Stimulated activated effector memory CD8-positive, alpha-beta T cell treated with anti-CD3 and anti-CD28 coated beads, Interleukin-12 subunit alpha, Interleukin-12 subunit beta, amount 100 ng/mL, for 72 hours (primary cell): Measurements from ENCODE around the gene CELSR1.
A peak's percentile ranks its signal among the peaks of the same experiment; 100 is the strongest.
"Not testable (repeated sequence)": the region's sequence is repeated elsewhere in the genome, so short reads cannot be mapped to it uniquely, and the experiment has no call there.

Experiments
- ATAC-seq: fragments of 150-1000 bp; cut with Tn5 transposase; 2 replicates; pipeline ENCODE4 v1.10.0; 2021
- DNase-seq, 2 donors: peaks; one replicate each; pipeline ENCODE4 v3.0.0; 2021 to 2022; ENCODE audit warnings: low spot score in 2 of 2
- H3K27ac Mint-ChIP-seq: one replicate; pipeline ENCODE4 v1.8.0; 2022; ENCODE audit warnings: mild to moderate bottlenecking, mixed read lengths
- H3K36me3 Mint-ChIP-seq: one replicate; pipeline ENCODE4 v1.8.0; 2022; ENCODE audit warnings: mild to moderate bottlenecking, mixed read lengths
- H3K4me1 Mint-ChIP-seq: one replicate; pipeline ENCODE4 v1.8.0; 2022; ENCODE audit warnings: mixed read lengths
- H3K4me3 Mint-ChIP-seq: one replicate; pipeline ENCODE4 v1.8.0; 2022; ENCODE audit warnings: mild to moderate bottlenecking, mixed read lengths
- H3K9me3 Mint-ChIP-seq: one replicate; pipeline ENCODE4 v1.8.0; 2022; ENCODE audit warnings: mixed read lengths

CELSR1 gene

DNA sequence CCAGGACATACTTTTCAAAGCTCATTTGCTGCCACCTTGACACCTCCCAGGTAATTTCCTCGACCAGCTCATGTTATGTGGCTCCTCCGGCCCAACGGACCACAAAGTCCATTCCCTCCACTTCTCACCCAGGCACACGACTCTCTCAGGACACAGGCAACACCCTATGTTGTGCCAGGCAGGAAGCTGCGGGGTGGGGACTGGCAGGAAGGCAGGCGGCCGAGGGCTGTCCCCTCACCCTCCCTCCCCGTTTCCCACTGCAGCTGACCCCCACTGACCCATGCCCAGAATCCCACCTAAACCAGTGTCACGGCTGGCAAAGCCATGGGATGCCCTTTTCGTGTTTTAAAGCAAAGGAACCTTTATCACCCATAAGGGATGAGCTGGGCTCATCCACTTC, 20.8 kb downstream of the CELSR1 start:
- H3K4me3 Mint-ChIP-seq = no peak overlapping the region
- DNase-seq (no peak), ATAC-seq (no peak)
- no peaks in the 10 kb centered on the region for H3K9me3 Mint-ChIP-seq
- no peaks in the 10 kb centered on the region for H3K4me1 Mint-ChIP-seq
- H3K36me3 Mint-ChIP-seq = no peaks in the 10 kb centered on the region
- no peak overlapping the region for H3K27ac Mint-ChIP-seq

DNA sequence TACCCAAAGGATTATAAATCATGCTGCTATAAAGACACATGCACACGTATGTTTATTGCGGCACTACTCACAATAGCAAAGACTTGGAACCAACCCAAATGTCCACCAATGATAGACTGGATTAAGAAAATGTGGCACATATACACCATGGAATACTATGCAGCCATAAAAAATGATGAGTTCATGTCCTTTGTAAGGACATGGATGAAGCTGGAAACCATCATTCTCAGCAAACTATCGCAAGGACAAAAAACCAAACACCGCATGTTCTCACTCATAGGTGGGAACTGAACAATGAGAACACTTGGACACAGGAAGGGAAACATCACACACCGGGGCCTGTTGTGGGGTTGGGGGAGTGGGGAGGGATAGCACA, 21.3 kb downstream of the CELSR1 start:
- not testable (repeated sequence) for H3K27ac Mint-ChIP-seq, DNase-seq, ATAC-seq, H3K4me3 Mint-ChIP-seq, H3K36me3 Mint-ChIP-seq, H3K4me1 Mint-ChIP-seq, H3K9me3 Mint-ChIP-seq

DNA sequence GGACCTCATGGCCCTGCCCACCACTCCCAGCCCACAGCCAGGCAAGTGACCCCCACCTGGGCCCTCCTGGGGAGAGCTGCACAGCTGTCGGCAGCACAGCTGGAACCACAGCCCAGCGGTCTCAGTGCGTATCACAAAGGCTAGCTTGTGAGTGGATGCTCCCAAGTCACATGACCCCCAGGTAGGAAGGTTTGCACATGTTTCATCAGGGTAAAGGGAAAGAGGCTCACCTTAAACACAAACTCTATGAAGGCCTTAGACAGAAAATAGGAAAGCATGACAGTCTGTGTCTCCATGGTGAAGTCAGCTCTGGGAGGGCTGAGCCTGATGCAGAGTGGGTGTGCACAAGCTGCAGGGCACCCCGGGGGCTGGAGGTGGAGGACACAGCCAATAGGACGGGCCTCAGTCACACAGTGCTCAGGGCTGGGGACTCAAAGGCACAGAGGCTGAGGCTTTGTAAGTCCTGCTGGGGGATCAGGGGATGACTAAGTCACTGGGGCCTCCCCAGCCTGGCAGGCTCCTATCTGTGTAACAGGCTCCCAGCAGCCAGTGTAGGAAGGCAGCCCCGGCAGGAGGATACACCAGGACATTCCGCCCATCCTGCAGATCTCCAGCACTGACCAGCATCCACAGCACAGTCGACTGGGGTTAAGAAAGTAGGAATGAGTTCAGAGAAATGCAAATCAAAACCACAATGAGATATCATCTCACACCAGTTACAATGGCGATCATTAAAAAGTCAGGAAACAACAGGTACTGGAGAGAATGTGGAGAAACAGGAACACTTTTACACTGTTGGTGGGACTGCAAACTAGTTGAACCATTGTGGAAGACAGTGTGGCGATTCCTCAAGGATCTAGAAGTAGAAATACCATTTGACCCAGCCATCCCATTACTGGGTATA, 22.0 kb downstream of the CELSR1 start:
- no peak overlapping the region for H3K27ac Mint-ChIP-seq
- H3K9me3 Mint-ChIP-seq = no peaks in the 10 kb centered on the region
- peak; percentile 20 for ATAC-seq
- H3K4me1 Mint-ChIP-seq = no peaks in the 10 kb centered on the region
- no peak for DNase-seq
- no peak overlapping the region for H3K4me3 Mint-ChIP-seq
- H3K36me3 Mint-ChIP-seq = no peaks in the 10 kb centered on the region

DNA sequence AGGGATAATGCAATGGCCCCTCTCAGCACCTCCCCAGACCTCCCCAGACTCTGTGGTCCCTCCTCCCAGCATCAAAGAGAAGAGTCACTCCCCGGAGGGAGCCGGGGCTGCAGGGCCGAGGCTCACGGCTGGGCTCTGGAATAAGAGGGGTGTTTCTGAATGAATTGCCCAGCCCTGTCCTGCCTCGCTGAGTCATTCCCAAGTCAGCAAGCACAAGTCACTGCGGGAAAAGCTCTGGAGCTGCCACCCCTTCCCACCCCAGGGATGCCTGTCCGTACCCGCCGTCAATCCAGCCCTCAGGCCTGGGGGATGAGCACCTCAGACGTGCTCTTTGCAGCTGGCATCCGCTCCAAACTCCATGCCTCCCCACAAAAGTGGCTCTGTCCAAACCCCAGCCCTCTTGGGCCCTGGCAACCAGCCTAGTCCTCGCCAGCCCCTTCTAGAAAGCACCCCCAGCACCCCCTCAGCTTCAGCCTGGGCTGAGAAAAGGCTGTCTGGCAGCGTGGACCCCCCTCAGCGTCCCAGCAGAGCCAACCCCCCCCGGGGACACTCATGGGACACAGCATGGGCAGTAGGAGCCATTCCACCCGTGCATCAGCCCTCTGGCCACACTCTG, 22.7 kb downstream of the CELSR1 start:
- no peak overlapping the region for H3K4me3 Mint-ChIP-seq
- H3K9me3 Mint-ChIP-seq = no peaks in the 10 kb centered on the region
- no peak overlapping the region for H3K27ac Mint-ChIP-seq

DNA sequence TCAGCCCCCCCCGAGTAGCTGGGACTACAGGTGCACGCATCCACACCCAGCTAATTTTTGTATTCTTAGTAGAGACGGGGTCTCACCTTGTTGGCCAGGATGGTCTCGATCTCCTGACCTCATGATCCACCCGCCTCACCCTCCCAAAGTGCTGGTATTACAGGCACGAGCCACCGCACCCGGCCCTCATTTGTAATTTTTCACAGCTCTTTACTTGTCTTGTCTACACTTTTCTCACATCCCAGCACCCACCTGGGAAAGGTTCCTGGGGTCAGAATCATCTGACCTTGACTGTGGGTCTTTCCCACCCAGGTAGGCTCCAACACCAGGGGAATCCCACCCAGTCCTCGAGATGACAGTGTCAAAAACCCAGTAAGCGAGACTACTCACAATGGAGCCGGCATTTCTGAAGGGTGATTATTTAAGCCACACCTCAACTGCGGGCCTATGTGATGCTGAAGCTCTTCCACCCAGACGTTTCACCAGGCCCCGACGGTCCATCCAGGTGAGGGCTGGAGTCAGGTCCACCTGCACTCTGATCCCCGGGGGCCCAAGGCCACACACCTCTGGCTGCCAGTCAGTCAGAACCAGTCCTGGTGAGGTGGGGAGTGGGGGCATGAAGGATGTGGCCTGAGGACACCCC, 23.4 kb downstream of the CELSR1 start:
- H3K4me1 Mint-ChIP-seq = no peaks in the 10 kb centered on the region

More for the DNA sequence above, 22.7 kb downstream of the CELSR1 start:
- Mint-ChIP-seq H3K4me1 (no peaks in the 10 kb centered on the region), H3K36me3 (no peaks in the 10 kb centered on the region)
- DNase-seq (no peak), ATAC-seq (no peak)

DNA sequence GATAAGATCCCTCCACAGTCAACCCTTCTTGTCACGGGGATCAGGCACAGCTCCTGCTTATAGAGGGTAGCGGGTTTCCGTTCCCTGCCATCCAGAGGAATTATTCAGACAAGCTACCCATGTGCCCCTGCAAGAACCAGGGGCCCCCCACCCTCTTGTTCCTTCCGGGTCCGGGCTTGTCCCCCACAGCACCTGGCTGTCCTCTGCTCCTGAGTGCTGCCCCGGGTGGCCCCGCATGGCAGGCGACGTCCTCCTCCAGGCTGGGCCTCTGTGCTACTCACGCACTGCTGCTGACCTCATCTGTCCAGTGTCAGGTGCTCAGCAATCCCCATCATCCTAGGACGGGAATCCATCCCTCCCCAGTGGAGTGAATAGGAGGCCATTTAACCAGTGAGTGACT, 24.7 kb downstream of the CELSR1 start:
- no peaks in the 10 kb centered on the region for H3K36me3 Mint-ChIP-seq
- H3K4me1 Mint-ChIP-seq = no peaks in the 10 kb centered on the region
- ATAC-seq = no peak
- no peak for DNase-seq
- no peak overlapping the region for H3K27ac Mint-ChIP-seq
- H3K9me3 Mint-ChIP-seq = no peaks in the 10 kb centered on the region
- no peak overlapping the region for H3K4me3 Mint-ChIP-seq

More for the DNA sequence above, 23.4 kb downstream of the CELSR1 start:
- H3K36me3 Mint-ChIP-seq = no peaks in the 10 kb centered on the region
- H3K4me3 Mint-ChIP-seq = no peak overlapping the region
- no peaks in the 10 kb centered on the region for H3K9me3 Mint-ChIP-seq
- no peak for DNase-seq
- no peak for ATAC-seq
- H3K27ac Mint-ChIP-seq = no peak overlapping the region

DNA sequence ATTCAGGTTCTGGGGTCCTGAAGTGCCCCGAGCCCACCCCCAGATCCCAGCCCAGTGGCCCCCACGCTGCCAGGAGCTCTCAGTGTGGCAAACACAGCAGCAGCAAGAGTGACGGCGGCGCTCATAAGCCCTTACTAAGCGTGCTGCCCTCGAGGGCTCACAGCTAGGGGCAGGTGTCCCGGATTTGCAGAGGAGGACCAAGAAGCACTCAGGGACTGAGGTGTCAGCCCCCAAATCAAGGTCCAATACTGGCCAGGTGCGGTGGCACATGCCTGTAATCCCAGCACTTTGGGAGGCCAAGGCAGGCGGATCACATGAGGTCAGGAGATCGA, 25.4 kb downstream of the CELSR1 start:
- Mint-ChIP-seq H3K4me3 (no peak overlapping the region), H3K9me3 (no peaks in the 10 kb centered on the region), H3K36me3 (no peaks in the 10 kb centered on the region), H3K4me1 (no peaks in the 10 kb centered on the region), H3K27ac (no peak overlapping the region)
- ATAC-seq (no peak), DNase-seq (no peak)

DNA sequence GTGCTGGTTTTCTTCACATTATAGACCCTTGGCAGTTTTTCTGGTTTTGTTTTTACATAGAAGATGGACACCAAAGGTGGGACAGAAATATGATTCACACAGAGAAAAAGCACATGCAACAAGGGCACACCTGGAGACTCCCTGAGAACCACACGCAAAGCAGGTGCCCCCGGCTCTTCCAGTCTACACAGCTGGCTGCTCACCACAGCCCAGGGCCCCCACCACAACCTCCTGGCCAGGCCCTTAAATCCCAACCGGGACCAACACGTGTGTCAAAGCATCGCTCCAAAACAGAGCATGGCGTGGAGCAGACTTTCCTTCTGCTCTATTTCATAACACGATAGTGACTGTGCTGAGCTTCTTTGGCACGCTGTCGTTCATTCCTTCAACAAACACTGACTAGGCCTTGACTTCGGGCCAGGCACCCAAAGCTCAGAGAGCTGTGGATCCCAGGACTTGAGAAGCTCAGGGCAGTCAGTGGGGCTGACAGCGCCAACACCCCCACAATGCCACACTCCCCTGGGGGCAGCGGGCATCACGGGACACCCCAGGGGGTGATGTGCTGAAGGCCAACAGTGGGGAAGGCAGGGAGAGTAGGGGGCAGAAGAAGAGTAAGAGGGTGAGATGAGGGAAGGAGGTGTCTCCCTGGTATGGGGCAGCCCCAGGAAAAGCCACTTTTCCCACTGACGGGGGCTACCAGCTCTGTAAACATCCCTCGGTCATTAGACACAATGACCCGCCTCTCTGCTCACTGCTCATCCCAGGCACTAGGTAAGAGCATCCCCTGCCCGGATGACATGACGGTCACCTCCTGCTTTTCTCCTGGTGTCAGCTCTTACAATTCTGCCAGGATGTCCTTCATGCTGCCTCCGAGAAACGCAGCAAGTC, 26.0 kb downstream of the CELSR1 start:
- H3K27ac Mint-ChIP-seq = no peak overlapping the region
- ATAC-seq (no peak), DNase-seq (no peak)
- H3K9me3 Mint-ChIP-seq = no peaks in the 10 kb centered on the region
- H3K36me3 Mint-ChIP-seq = no peaks in the 10 kb centered on the region
- H3K4me3 Mint-ChIP-seq = no peak overlapping the region
- no peaks in the 10 kb centered on the region for H3K4me1 Mint-ChIP-seq

DNA sequence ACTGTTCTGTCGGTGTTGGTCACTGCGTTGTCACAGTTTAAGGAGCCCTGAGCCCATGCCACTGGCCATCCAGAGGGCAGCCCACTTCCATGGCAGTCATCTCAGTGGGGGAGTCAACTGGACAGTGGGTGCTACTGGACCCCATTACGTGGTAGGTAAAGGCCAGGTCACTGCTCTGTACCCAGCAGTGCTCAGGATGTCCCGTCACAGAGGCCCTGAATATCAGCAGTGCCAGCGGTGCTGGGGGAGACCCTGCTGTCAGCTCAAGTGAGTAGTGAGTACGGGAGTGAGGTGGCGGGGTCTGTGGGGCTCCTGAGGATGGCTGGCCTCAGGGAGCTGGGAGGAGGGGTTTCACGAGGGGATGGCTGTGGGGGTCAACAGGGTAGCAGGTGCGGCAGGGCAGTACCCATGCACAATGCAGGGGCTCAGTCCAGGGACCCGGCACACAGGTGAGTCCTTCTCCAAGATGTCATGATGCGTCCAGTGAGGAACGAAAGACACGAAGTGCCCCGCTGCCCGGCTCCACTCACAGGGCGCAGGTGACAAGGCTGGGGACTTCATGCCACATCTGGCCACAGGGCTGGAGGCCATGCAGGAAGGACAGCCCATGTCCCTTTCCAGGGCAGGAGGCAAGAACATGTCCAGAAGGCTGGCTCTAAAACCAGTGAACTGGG, 27.9 kb downstream of the CELSR1 start:
- no peak overlapping the region for H3K27ac Mint-ChIP-seq
- no peaks in the 10 kb centered on the region for H3K36me3 Mint-ChIP-seq
- H3K4me3 Mint-ChIP-seq = no peak overlapping the region
- no peaks in the 10 kb centered on the region for H3K9me3 Mint-ChIP-seq
- DNase-seq (no peak), ATAC-seq (no peak)
- no peaks in the 10 kb centered on the region for H3K4me1 Mint-ChIP-seq

DNA sequence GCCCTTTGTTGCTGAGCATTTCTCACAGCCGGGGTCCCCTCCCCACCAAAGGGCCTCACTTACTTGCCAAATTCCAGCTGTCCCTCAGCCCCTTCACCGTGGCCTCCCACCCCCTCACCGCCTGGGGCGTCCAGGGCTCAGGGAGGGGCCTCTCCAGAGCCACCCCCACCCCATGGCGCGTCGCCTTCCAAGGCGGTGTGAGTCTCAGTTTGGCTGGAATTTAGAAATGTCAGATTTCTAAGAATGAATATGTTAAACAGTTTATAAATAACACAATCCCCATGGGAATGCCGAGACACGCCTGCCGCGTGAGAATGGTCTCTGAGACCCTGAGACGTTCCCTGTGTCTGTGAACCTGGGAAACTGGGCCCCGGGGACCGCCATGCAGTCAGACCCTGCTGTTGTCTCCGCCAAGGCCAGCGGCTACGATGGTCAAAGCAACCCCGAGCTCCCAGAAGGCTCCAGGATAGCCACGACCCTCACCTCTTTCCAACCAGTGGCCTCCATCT, 28.9 kb downstream of the CELSR1 start:
- ATAC-seq (no peak), DNase-seq (no peak)
- H3K36me3 Mint-ChIP-seq = no peaks in the 10 kb centered on the region
- no peak overlapping the region for H3K4me3 Mint-ChIP-seq
- H3K9me3 Mint-ChIP-seq = no peaks in the 10 kb centered on the region
- no peaks in the 10 kb centered on the region for H3K4me1 Mint-ChIP-seq
- no peak overlapping the region for H3K27ac Mint-ChIP-seq

DNA sequence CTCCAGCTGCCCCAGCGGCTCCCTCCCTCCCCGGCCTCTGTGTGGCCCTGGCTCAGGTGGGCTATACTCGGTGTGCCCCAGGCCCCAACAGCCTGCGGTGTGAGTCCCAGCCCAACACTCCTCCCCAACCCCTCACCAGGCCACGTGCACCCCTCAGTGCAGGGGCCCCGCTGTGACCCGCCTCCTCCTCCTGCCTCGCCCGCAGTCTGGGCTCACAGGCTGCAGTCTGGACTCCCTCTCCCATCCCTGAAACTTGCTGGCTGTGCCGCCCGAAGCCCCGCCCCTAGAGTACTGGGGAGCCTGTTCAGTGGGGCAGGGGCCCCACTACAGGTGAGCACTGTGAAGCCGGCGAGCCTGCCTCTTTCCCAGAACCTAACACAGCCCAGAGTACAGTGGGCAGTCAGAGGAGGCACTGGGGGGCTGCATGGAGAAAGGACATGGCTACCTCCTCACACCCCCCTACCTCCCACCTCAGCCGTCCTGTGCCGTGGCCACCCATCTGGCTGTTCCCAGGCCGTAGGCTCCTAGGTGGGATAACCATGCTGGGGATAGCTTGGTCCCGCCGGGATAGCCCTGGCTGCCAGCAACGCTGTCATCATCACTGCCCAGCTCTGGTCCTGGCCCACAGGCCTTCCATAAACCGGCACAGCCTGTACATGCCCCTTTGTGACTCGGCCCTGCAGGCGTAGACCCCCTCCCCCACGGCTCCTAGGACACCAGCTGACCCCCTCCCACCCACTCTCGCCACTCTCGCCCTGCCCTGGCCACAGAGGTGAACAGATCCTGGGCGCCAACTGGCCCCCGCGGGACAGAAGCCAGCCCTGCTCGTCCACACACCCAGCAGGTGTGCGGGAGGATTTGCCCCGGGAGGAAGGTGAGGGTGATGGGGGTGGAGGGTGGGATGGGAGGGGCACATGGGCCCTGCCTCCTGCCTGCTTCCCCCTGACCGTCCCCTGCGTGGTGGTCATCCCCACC, 29.7 kb downstream of the CELSR1 start:
- ATAC-seq (no peak), DNase-seq (no peak)

DNA sequence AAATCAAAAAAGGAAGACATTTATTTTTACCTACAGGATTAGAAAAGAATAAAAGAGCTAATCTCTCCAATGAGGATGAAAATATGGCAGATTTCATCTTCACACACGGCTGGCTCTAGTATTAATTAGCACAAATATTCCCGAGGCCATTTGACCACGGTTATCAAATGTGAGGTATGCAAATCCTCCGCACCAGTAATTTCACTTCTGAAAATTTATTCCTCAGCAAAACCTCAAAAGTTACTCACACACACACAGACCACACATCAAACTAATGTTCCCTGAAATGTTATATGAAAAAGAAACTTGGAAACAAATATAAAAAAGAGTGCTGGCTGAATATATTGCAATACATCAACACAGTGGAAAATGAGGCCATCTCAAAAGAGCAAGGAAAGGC, 32.8 kb downstream of the CELSR1 start:
- Mint-ChIP-seq H3K36me3 (no peaks in the 10 kb centered on the region), H3K27ac (no peak overlapping the region), H3K4me3 (no peak overlapping the region), H3K4me1 (peaks cover 4% of the 10 kb centered on the region), H3K9me3 (no peaks in the 10 kb centered on the region)
- DNase-seq (no peak), ATAC-seq (no peak)

More for the DNA sequence above, 29.7 kb downstream of the CELSR1 start:
- Mint-ChIP-seq H3K4me3 (no peak overlapping the region), H3K27ac (no peak overlapping the region), H3K9me3 (no peaks in the 10 kb centered on the region), H3K36me3 (no peaks in the 10 kb centered on the region), H3K4me1 (no peaks in the 10 kb centered on the region)

DNA sequence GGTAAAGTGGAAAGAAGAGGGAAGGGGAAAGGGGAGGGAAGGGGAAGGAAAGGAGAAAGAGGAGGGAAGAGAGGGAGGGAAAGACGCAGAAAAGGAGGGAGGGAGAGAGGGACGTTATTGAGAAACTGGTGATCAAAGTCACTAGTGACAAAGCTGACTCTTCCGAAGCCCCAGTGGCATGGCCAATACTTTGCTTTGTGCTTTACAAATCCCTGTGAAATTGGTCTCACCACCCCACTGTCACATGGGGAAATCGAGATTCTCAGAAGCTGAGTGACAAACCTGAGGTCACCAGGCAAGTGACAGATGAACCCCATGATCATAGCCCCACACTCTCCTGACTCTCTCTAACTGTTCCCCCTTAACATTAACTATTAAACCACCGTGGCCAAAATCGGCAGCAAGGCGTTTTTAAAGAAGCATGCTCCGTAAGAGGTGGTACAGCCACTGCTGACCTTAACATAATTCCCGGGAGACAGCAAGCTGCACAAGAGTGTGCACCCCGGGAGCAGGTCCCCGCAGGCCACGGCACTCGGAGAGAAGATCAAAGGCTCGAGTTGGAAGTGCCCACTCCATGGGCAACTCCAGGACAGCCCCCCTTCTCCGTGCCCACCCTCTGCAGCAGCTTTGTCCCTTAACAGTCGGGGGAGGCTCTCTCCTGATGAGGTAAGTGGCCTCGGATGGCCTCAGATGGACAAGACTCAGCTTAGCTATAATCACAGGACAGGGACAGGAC, 34.8 kb downstream of the CELSR1 start:
- no peak for ATAC-seq
- DNase-seq = no peak
- Mint-ChIP-seq H3K27ac (no peak overlapping the region), H3K4me1 (peaks cover 7% of the 10 kb centered on the region), H3K9me3 (no peaks in the 10 kb centered on the region), H3K4me3 (no peak overlapping the region), H3K36me3 (no peaks in the 10 kb centered on the region)
